Glomerular visceral epithelial cell (primary cell): ENCODE data around the gene KIF21A.
"Not testable (repeated sequence)": the region's sequence is repeated elsewhere in the genome, so short reads cannot be mapped to it uniquely, and the experiment has no call there.

Experiments
- DNase-seq: peaks from one replicate; pipeline ENCODE4 v3.0.0-alpha.2; 2016; ENCODE audit errors: extremely low spot score

The KIF21A gene

DNA sequence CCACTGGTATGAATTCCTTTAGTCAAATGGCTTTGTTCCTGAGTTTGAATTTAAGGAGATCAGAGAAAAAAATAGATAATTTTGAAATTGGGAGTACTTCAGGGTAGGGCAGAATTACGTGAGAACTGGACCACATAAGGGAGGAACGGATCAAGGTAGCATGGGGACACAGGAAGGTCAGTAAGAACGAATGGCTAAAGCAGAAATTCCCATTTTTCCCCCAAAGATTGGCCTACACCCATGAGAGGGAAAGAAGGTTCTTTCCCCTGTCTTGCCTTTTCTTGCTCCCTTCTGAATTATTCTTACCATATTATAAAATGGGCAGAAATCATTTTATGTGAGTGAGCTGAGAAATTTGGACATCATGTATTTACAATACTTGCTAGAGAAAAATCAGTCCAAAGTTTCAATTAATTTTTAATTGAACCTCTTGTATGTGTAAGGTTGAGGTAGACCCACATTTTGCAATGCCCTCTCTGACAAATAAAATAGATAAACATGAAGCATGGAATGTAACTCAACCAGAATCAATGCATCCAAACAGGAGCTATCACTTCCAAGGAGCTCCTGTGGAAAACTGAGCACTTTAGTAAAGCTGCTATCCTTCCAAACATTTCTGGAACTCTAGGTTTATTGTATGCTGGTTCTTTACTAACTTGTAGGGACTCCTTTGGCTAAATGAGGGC lies 93.8 kb downstream of the KIF21A start:
- no peak for DNase-seq

DNA sequence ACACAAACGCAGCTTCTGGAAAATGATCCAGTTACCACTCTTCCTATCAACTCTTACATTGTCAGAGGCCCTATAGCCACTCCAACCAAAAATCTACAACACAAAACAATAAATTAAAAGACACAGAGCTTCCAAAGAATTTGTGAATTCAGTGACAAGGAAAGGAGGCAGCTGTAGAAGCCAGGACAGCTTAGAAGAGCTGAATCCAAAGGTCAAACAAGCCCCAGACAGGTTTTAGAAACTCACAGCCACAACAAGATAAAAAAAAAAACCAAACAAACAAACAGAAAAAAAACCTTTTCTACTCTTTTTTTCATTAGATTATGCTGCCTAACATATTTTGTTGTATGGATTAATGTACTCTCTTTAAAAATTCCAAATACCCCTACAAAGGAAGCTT lies 94.4 kb downstream of the KIF21A start:
- DNase-seq: no peak

DNA sequence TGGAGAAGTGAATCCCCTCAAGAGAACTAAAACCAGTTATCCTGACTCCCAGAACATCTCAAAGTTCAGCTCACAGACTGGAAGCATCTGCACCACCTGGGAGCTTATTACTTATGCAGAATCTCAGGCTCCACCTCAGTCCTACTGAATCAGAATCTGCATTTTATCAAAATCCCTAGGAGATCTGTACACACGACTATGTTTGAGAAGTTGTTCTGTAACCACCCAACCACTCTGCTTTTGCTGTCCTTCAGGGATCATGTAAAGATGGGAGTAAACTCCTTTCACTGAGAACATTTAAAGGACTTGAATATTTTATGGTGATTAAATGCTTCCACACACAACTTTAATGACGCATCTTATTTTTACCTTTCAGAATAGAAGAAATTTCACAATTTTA lies 98.0 kb downstream of the KIF21A start:
- no peak for DNase-seq

DNA sequence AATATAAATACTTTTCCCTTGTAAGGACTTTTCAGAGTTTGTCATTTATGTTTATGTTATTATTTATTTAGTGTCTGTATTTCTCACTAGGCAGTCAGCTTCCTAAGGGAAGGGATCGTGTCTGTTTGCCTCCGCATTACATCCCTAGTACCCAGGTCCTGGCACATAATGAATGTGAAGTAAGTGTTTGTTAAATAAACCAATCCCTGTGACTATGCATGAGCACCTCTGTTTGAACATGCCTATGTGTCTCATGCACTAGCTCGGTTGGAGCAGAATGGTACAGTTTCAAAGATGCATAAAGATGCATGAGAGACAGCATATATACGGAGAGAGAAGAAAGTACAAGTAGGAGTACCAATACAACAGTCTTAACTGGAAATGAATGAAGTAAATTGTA lies 99.3 kb downstream of the KIF21A start:
- no peak for DNase-seq

DNA sequence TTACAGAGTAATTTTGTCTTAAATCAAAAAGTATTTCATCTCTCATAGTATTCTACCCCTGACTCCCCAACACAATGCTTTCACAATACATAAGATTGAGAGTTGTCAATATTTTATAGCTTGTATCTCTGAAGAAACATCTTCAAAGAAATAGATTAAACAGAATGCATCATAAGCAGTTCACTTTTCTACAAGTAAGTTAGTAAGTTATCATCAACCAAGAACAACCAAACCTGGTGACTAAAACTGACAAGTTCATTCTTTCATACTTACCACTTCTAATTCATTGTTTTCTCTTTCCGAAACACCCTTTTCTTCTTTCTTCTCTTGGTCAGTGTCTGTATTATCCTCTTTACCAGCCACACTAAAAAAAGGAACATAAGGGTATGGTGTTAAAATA lies 101.2 kb downstream of the KIF21A start:
- no peak for DNase-seq

DNA sequence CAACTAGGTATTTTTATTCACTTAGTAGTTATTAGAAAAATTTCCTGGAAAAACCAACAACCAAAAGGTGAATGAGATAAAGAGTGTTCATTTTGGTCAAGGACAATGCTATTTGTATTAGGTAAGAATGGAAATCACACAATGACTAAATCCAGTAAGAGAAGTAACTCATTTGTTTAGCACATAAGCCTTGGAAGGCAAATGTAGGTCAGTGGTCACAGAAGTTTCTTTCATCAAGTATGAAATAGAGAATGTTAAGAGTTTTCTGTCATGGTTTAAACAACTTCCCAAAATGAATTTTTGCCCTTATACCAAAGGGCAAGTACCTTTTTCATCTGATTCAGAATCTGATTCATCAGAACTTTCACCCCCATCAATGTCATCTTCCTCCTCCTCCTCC lies 101.7 kb downstream of the KIF21A start:
- DNase-seq: no peak

DNA sequence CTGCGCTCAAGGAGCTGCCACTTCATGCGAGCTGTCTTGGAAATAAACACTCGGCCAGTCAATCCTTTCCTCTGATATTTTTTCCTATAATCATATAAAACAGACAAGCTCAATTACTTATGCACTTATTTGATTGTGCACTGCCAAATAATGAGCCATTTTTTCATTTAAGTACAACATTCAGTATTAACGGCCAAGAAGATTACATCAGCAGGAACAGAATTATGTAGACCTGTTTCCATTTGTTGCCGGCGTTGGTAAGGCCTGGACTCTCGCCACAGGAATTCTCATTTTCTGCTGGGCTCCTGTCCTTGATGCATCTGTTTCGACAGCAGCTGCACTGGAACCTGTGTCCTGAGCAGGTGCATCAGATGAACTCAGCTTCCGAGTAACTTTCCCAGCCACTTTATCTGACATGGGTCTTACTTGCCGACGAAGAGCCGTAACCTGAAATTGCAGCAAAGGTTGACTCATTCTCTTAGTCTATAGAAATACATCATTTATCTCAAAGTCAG lies 110.2 kb downstream of the KIF21A start:
- no peak for DNase-seq

DNA sequence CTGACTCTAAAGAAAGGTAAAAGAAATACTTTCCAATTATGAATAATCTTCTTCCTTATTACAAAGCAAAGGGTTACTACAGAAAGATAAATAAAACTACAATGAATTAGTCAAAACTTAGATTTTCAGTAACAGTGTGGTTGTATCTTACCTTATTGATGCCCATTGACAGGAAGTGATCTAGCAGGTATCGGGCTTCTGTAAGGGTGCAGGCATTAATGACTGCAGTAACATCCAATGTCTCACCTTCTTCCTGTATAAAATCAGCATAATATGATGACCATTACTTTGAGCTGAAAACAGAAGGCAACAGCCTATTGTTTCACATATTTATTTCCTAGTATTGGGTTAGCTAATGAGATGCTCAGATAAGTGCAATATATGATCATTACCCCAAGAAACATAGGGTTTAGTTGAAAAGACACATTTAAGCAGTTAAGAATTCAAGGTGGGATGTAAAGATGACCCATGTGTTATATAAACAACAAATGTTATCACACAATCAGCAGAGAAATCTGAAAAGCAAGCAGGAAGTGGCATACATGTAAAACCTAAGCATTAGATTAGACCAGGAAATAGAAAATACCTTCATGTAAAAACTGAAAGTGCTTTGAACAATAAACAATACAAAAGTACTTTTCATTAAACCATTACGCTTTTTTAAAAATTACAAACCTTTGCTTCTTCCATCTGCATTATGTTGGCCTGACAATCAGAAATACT lies 111.2 kb downstream of the KIF21A start:
- DNase-seq: no peak

DNA sequence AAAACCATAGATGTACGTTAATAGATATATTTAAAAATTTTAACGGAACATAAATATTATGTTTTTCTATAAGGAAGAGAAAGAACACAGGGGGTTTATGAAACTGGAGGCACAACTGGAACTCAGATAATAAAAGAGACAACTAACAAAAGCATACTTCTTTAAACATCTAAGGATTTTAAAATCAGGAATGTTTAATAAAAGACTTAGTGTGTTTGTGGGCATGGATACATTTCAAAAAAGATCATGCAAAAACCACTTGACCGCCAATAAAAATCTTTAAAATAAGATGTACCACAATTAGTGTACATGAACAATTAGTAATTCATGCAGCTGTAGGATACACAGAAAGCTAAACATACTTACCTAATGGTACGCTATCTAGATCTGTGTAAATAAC lies 113.0 kb downstream of the KIF21A start:
- no peak for DNase-seq

DNA sequence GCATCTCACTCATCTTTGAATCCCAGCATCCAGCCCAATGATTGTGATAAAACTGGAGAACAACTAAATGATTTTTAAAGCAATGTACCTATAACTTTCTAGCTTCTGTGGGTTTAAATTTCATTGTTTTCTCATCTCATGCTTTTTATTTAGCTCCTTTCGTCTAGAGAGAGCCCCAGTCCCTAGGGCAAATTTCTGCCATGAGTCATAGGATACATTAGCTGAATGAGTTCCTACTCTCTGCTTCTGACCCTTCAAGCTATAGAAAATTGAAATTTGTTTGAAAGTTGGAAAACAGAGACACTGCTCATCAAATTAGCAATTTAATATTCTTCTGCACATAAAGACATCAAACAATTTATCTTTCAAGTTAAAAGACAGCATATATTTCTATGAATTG lies 113.9 kb downstream of the KIF21A start:
- no peak for DNase-seq

DNA sequence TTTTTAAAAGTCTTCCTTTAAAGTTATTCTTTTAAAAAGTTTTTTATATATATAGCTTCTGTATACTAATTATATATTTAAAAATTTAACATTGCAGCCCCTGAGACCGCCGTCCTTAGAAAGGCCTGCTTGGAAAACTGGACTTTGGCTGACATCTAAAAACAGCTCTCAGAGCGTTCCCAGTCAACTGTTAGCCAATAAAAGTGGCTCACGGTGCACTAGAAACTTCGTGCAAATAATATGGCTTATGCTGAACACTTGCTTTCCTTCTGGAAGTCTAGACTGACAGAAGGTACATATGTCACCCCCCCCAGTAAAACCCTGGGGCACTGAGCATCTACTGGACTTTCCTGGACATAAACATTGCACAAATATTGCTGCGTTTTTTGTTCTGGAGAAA lies 115.0 kb downstream of the KIF21A start:
- no peak for DNase-seq

DNA sequence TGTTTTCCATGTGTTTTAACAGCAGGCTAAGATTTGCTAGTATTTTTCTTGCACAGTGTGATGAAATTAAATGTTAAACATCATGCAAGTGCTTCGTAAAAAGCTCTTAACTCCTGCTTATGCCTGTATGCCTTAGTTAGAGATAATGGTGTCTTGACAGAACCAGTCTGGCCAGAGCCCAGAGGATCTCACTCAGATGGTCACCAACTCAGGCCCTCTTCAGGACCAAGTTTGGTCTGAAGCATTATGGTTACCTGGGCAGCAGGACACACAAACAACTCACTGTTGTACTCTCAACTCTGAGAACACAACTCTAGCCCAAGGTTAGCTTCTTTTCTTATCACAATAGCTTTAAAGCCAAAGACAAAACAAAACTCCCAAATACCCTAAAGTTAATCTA lies 115.4 kb downstream of the KIF21A start:
- no peak for DNase-seq

DNA sequence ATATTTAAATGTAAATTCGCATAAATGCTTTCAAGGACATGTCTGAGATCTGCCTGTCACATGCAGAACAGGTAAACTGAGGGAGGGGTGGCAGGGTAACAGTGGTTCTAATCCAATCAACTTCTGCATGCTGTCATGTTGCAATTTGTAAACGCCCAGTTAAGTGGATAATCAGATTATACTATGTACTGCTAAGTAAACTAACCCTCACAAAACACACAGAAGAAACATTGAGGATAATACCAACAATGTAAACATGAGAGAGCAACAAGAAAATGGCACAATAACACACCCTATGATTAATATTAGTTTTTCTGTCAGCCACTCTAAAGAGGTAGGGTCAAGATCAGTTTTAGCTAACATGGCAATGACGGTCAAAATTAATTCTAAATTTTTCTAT lies 123.7 kb downstream of the KIF21A start:
- DNase-seq: no peak

DNA sequence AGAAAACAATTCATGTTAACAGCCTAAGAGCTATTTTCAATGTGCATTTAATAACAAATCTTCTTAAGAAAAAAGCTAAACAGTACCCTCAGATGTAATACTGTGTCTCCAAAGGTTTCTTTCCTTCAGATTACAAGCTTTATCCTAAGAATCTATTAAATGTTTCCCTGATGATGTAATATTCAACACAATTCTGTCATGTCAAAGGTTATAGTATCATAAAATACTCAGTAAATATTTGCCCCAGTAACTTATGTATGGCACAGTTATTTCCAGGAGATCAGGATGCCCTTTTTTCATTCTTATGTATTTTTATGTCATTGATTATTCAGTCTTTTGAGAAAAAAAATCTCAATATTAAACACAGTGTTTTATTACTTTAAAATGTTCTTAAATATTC lies 128.4 kb downstream of the KIF21A start:
- DNase-seq: no peak

DNA sequence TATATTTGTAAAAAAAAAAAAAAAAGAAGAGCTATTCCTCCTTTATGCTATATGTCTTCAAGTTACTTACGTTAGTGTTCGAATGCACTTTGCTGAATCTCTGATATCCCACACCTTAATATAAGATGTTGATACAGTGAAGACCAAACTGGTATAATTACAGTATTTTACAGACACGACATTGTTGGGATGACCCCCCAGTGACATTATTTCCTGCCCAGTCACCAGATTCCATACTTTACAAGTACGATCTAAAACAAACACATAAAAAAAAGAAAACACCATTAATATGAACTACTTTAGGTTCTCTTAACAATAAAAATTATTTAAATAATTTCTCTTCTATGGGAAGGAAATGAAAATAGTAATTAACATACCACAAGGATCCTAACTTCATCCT lies 133.4 kb downstream of the KIF21A start:
- no peak for DNase-seq

DNA sequence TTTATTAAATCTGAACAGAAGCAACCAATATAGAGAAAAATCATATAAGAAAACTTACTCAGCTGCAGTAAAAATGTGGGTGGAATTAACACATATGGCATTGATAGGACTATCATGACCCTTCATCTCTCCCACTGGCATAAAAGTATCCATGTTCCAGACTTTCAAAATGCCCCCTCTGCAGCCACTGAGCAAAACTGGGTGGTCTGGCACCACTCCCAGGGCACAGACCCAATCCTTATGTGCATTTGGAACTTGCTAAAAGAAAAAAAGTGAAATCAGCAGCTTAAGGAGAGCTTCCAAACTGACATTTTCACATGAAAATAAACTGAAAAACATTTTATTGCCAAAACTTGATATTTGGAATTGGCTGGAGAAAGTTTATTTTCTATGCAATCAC lies 141.5 kb downstream of the KIF21A start:
- no peak for DNase-seq

DNA sequence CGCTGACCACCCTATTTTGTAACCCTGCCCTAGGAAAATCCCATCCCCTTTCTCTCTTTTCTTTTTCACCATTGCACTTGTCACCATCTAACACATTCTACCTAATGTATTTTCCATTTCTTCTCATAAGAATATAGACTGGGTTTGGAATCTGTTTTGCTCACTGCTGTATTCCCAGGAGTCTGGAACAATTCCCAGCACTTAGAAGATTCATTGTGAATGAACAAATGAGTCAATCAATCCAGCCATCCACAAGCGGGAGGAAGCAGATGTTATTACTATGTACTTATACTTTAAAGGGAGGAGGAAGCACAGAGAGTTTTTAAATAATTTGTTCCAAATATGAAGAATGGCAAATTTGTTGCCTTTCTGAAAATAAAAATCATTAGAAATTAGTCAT lies 142.1 kb downstream of the KIF21A start:
- no peak for DNase-seq

DNA sequence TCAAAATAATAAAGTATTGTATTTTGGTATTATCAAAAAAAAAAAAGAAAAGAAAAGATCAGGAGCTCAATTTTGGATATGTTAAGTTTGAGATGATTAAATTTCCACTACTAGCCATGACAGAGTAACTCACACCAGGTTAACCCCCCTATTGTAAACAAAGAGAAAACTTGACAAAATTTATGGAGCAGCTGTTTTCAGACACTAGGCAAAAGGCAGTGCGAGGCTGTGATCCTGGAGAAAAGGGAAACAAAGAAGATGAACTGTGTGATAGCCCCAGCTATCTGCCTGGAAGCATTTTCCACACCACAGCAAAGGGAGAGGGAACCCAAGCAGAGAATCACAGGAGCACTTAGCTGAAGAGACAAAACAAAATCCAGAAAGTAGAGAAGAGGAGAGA lies 145.0 kb downstream of the KIF21A start:
- no peak for DNase-seq

DNA sequence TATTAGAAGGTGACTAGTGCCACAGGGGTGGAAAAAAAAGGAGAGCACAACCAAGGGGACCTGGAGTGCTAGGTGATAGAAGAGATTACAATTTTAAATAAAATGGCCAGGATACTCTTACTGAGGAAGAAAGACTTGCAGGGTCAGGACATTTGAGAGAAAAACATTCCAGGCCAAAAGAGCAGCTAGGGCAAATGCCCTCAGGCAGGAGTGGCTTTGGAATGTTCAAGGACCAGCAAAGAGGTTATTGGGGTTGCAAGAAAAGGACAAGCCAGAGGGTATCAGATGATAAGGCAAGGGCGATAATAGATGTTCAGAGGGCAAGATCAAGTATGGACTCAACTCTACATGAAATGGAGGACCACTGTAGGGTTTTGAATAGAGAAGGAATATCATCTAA lies 146.4 kb downstream of the KIF21A start:
- DNase-seq: no peak

DNA sequence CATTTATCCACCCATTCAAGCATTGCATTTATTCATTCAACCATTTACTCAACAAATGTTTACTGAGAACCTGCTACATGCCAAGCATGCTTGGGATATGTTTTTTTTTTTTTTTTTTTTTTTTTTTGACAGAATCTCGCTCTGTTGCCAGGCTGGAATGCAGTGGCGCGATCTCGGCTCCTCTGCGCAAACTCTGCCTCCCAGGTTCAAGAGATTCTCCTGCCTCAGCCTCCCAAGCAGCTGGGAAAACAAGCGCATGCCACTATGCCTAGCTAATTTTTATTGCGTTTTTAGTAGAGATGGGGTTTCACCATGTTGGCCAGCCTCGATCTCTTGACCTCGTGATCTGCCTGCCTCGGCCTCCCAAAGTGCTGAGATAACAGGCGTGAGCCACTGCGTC lies 147.3 kb downstream of the KIF21A start:
- not testable (repeated sequence) for DNase-seq

DNA sequence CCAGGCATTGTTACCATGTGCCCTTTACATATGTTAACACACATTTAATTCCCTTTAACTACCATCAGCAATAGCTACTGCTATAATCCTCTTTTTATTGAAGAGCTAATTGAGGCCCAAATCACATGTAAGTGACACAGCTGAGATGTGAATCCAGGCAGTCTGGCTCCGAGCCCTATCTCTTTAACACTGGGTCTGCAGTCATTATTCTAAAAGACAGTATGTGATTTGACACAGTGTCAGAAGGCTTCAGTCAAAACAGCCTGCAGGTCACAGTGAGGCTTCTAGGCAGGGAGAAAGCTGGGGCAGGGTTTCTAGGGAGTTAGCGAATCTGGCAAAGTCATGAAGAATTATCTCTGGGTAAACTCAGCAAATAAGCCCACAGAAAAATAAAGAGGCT lies 148.2 kb downstream of the KIF21A start:
- DNase-seq: no peak

DNA sequence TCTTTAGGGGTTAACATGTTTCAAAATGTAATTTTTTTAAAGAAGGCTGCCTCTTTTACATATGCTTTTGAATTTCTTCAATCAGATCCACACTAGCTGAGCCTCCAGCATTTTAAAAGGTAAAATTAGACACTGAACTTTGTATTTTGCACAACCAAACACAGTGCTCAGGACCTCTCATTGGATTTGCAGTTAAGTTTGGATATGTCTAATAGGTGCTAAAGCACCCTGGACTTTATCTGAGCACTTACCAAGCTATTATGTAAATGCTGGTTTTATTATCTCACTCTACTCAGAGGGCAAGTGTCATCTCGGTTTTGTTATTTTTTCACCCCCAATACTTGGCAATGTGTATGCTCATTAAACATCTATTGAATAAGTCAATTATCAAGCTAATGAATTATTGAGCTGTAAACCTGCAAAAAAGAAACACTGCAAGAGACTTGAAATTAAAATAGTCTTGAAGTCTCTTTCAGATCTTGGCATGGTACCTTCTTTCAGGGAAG lies 150.7 kb downstream of the KIF21A start:
- DNase-seq: no peak

DNA sequence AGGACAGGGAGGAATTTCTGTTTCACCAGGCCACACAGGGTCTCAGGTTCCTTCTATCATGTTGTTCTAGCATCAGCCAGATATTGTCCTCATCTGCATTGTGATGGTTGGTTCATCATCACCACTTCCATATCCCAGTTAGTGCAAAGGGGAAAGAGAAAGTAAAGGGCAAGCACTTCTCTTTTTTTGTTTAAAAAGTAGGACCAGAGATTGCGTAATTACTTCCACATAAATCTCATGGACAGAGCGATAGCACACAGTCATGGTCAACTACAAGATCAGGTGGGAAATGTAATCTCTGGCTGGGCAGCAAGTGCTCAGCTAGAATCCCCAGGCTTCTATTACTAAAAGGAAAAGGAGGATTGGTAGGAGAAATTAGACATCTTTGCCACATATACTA lies 155.1 kb downstream of the KIF21A start:
- no peak for DNase-seq
